ENCODE results near the gene TTC28. TPM values are rescaled to one million over a fixed set of nuclear protein-coding genes. Genes with fewer than 3 reads are reported as not detected.
A peak's percentile ranks its signal among the peaks of the same experiment; 100 is the strongest.

The TTC28 gene
- total RNA-seq, 4 donors from 2014 or later: 43.8 to 130 (median 92.0) TPM

GRCh38 chr22:28009272-28009827, 670.3 kb downstream of the TTC28 start:
- H3K4me3 ChIP-seq: no peak overlapping the region
- H3K9me3 ChIP-seq: no peaks in the 10 kb centered on the region
- H3K27me3 ChIP-seq: no peaks in the 10 kb centered on the region
- no peak overlapping the region for H3K27ac ChIP-seq
- TF ChIP-seq POLR2A (IDR thresholded peaks at IDR 0.05): no peak
- peak; percentile 90 to 98 (median 95) for TF ChIP-seq CTCF (IDR thresholded peaks at IDR 0.05)
- no peaks in the 10 kb centered on the region for H3K4me1 ChIP-seq
- DNase-seq: peak; percentile 78 to 80
- intact Hi-C loops (cut with DNase I; ENCODE audit: low total_unique reads): loop anchor here (5.0 to 10.0 kb wide), 2 partner anchors 122 to 1255 kb away; no protein-coding TSS in a partner anchor
- H3K36me3 ChIP-seq: no peaks in the 10 kb centered on the region

- intact Hi-C loops (cut with DNase I; ENCODE audit: low total_unique reads): loop anchor here (5.0 to 10.0 kb wide), 2 partner anchors 121 to 1254 kb away; no protein-coding TSS in a partner anchor
- no peak for DNase-seq
These were observed 671.0 kb downstream of the TTC28 start for GRCh38 chr22:28008649-28009048.

GRCh38 chr22:28008056-28008455, 671.6 kb downstream of the TTC28 start:
- H3K27ac ChIP-seq: no peak overlapping the region
- H3K36me3 ChIP-seq: no peaks in the 10 kb centered on the region
- DNase-seq: no peak
- TF ChIP-seq CTCF (IDR thresholded peaks at IDR 0.05) (no peak), POLR2A (IDR thresholded peaks at IDR 0.05) (no peak)
- H3K4me1 ChIP-seq: no peaks in the 10 kb centered on the region
- no peaks in the 10 kb centered on the region for H3K27me3 ChIP-seq
- intact Hi-C loops (cut with DNase I; ENCODE audit: low total_unique reads): loop anchor here (5.0 to 10.0 kb wide), 2 partner anchors 121 to 1253 kb away; no protein-coding TSS in a partner anchor
- H3K9me3 ChIP-seq: no peaks in the 10 kb centered on the region
- H3K4me3 ChIP-seq: no peak overlapping the region

More at GRCh38 chr22:28008649-28009048, 671.0 kb downstream of the TTC28 start:
- Histone ChIP-seq H3K4me1 (no peaks in the 10 kb centered on the region), H3K4me3 (no peak overlapping the region), H3K36me3 (no peaks in the 10 kb centered on the region), H3K27ac (no peak overlapping the region), H3K9me3 (no peaks in the 10 kb centered on the region), H3K27me3 (no peaks in the 10 kb centered on the region)
- TF ChIP-seq POLR2A (IDR thresholded peaks at IDR 0.05) (no peak), CTCF (IDR thresholded peaks at IDR 0.05) (no peak)

- intact Hi-C loops (cut with DNase I; ENCODE audit: low total_unique reads): loop anchor here (5.0 to 10.0 kb wide), 2 partner anchors 119 to 1251 kb away; no protein-coding TSS in a partner anchor
- no peaks in the 10 kb centered on the region for H3K27me3 ChIP-seq
- no peaks in the 10 kb centered on the region for H3K36me3 ChIP-seq
- H3K9me3 ChIP-seq: no peaks in the 10 kb centered on the region
- H3K4me1 ChIP-seq: no peaks in the 10 kb centered on the region
- no peak for DNase-seq
- H3K27ac ChIP-seq: no peak overlapping the region
- TF ChIP-seq CTCF (IDR thresholded peaks at IDR 0.05) (no peak), POLR2A (IDR thresholded peaks at IDR 0.05) (no peak)
- H3K4me3 ChIP-seq: no peak overlapping the region
These were observed 673.4 kb downstream of the TTC28 start for GRCh38 chr22:28006271-28006670.

- no peaks in the 10 kb centered on the region for H3K9me3 ChIP-seq
- H3K27me3 ChIP-seq: no peaks in the 10 kb centered on the region
- DNase-seq: no peak
- TF ChIP-seq CTCF (IDR thresholded peaks at IDR 0.05) (no peak), POLR2A (IDR thresholded peaks at IDR 0.05) (no peak)
- intact Hi-C loops (cut with DNase I; ENCODE audit: low total_unique reads): loop anchor here (5.0 to 10.0 kb wide), 2 partner anchors 118 to 1251 kb away; no protein-coding TSS in a partner anchor
- no peaks in the 10 kb centered on the region for H3K4me1 ChIP-seq
- H3K27ac ChIP-seq: no peak overlapping the region
- H3K4me3 ChIP-seq: no peak overlapping the region
- no peaks in the 10 kb centered on the region for H3K36me3 ChIP-seq
These were observed 674.1 kb downstream of the TTC28 start for GRCh38 chr22:28005513-28005912.

Measured in uterus (tissue), 4 donors.